ENCODE measurements around the gene TIMELESS.
A peak's percentile ranks its signal among the peaks of the same experiment; 100 is the strongest.
"Not testable (repeated sequence)": the region's sequence is repeated elsewhere in the genome, so short reads cannot be mapped to it uniquely, and the experiment has no call there.

TIMELESS gene

GRCh38 chr12:56448860-56449621, at the start of gene TIMELESS:
Gene TIMELESS, minus strand, starts transcription at chr12:56449426. Its CDS starts 15,256 bp downstream, at chr12:56434170.
- DNase-seq (ENCODE audit: low read depth) = peak; percentile 76

GRCh38 chr12:56498126-56498902, 49.1 kb upstream of the TIMELESS start:
- not testable (repeated sequence) for DNase-seq (ENCODE audit: low read depth)

GRCh38 chr12:56496704-56497103, 47.5 kb upstream of the TIMELESS start:
- peak; percentile 51 for DNase-seq (ENCODE audit: low read depth)

- DNase-seq (ENCODE audit: low read depth) = not testable (repeated sequence)
Measured at GRCh38 chr12:56494481-56494880, 45.3 kb upstream of the TIMELESS start.

GRCh38 chr12:56494106-56494415, 44.8 kb upstream of the TIMELESS start:
- DNase-seq (ENCODE audit: low read depth) = not testable (repeated sequence)

GRCh38 chr12:56493409-56494105, 44.3 kb upstream of the TIMELESS start:
- not testable (repeated sequence) for DNase-seq (ENCODE audit: low read depth)

- DNase-seq (ENCODE audit: low read depth) = no peak
Measured at GRCh38 chr12:56490360-56490759, 41.1 kb upstream of the TIMELESS start.

GRCh38 chr12:56488041-56488955, 39.1 kb upstream of the TIMELESS start, which contains the start of gene GLS2:
Gene GLS2, minus strand, starts transcription at chr12:56488161. Its CDS starts 43 bp downstream, at chr12:56488118.
- peak; percentile 58 for DNase-seq (ENCODE audit: low read depth)

GRCh38 chr12:56487448-56488040, 38.3 kb upstream of the TIMELESS start:
- DNase-seq (ENCODE audit: low read depth) = no peak

- no peak for DNase-seq (ENCODE audit: low read depth)
Measured at GRCh38 chr12:56486694-56487093, 37.5 kb upstream of the TIMELESS start.

- DNase-seq (ENCODE audit: low read depth) = no peak
Measured at GRCh38 chr12:56484566-56484965, 35.3 kb upstream of the TIMELESS start.

- no peak for DNase-seq (ENCODE audit: low read depth)
Measured at GRCh38 chr12:56479625-56480024, 30.4 kb upstream of the TIMELESS start.

- DNase-seq (ENCODE audit: low read depth) = no peak
Measured at GRCh38 chr12:56477521-56478225, 28.4 kb upstream of the TIMELESS start.

GRCh38 chr12:56476972-56477432, 27.8 kb upstream of the TIMELESS start:
- DNase-seq (ENCODE audit: low read depth) = no peak

GRCh38 chr12:56476143-56476542, 26.9 kb upstream of the TIMELESS start:
- no peak for DNase-seq (ENCODE audit: low read depth)

GRCh38 chr12:56474389-56474788, 25.2 kb upstream of the TIMELESS start:
- DNase-seq (ENCODE audit: low read depth) = no peak

- no peak for DNase-seq (ENCODE audit: low read depth)
Measured at GRCh38 chr12:56469007-56469930, 20.0 kb upstream of the TIMELESS start.

- peak; percentile 93 for DNase-seq (ENCODE audit: low read depth)
Measured at GRCh38 chr12:56468216-56469006, 19.2 kb upstream of the TIMELESS start, which contains the start of gene SPRYD4. Gene SPRYD4, plus strand, starts transcription at chr12:56468578. Its CDS starts 14 bp downstream, at chr12:56468592.
